ENCODE measurements around the gene TOMM7.

DNA sequence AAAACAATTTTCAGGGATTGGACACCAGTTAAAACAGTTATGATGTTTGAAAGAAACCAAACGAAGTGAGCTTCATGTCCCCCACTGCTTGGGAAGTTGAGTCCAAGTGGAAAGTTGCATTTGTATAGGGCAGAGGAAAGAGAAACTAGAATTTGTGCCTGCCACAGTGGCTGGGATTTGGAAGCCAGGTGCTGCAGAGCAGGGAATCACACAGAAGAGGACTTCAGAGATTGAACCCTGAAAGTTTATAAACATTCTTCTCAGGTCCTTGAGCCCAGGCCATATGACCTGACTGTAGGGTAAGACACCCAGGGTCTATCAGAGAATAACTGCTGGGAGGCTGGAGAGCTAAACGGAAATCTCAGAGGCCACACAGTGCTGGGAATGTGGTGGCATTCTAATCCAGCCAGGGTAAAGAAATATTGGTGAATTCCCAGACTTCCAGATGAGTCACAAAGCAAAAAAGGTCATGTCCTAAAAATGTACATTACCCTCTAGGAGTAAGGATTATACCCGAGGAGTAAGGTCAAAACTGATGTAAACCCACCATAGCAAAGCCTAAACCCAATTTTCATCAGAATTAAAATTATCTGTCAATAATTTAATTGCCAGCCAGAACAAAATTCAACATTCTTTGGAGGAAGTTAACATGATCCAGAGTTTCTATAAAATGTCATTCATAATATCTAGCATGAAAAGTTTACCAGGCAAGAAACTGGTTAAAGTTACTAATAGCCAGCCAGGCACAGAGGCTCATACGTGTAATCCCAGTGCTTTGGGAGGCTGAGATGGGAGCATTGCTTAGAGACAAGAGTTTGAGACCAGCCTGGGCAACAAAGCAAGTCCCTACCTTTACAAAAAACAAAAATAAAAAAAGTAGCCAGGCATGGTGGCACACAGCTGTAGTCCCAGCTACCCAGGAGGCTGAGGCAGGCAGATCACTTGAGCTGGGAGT, 31.2 kb downstream of the TOMM7 start:
- TF ChIP-seq, protein P1, sequence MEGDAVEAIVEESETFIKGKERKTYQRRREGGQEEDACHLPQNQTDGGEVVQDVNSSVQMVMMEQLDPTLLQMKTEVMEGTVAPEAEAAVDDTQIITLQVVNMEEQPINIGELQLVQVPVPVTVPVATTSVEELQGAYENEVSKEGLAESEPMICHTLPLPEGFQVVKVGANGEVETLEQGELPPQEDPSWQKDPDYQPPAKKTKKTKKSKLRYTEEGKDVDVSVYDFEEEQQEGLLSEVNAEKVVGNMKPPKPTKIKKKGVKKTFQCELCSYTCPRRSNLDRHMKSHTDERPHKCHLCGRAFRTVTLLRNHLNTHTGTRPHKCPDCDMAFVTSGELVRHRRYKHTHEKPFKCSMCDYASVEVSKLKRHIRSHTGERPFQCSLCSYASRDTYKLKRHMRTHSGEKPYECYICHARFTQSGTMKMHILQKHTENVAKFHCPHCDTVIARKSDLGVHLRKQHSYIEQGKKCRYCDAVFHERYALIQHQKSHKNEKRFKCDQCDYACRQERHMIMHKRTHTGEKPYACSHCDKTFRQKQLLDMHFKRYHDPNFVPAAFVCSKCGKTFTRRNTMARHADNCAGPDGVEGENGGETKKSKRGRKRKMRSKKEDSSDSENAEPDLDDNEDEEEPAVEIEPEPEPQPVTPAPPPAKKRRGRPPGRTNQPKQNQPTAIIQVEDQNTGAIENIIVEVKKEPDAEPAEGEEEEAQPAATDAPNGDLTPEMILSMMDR (IDR thresholded peaks at IDR 0.05): no peak
- TF ChIP-seq TCF7L2 (IDR thresholded peaks at IDR 0.05; ENCODE audit: low read depth, low read length) (no peak), SIN3A (IDR thresholded peaks at IDR 0.05; ENCODE audit: borderline replicate concordance, insufficient read depth, low read depth, low read length) (no peak)
- TF ChIP-seq, protein P2, sequence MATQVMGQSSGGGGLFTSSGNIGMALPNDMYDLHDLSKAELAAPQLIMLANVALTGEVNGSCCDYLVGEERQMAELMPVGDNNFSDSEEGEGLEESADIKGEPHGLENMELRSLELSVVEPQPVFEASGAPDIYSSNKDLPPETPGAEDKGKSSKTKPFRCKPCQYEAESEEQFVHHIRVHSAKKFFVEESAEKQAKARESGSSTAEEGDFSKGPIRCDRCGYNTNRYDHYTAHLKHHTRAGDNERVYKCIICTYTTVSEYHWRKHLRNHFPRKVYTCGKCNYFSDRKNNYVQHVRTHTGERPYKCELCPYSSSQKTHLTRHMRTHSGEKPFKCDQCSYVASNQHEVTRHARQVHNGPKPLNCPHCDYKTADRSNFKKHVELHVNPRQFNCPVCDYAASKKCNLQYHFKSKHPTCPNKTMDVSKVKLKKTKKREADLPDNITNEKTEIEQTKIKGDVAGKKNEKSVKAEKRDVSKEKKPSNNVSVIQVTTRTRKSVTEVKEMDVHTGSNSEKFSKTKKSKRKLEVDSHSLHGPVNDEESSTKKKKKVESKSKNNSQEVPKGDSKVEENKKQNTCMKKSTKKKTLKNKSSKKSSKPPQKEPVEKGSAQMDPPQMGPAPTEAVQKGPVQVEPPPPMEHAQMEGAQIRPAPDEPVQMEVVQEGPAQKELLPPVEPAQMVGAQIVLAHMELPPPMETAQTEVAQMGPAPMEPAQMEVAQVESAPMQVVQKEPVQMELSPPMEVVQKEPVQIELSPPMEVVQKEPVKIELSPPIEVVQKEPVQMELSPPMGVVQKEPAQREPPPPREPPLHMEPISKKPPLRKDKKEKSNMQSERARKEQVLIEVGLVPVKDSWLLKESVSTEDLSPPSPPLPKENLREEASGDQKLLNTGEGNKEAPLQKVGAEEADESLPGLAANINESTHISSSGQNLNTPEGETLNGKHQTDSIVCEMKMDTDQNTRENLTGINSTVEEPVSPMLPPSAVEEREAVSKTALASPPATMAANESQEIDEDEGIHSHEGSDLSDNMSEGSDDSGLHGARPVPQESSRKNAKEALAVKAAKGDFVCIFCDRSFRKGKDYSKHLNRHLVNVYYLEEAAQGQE (IDR thresholded peaks at IDR 0.05; ENCODE audit: insufficient read depth in 1 of 2, low read depth in 2 of 2, low read length in 1 of 2): no peak

Data from Panc1 (cell line).